Loucy (cell line): Measurements from ENCODE around the gene EP400.

Source experiments
- H2AFZ ChIP-seq: fragments of 200-600 bp; sonication (generic); 2 replicates; pipeline ENCODE4 v1.6.0; 2016; ENCODE audit warnings: antibody characterized with exemption, mild to moderate bottlenecking, low read length, moderate library complexity
- H3F3A ChIP-seq: fragments of 200-600 bp; 2 replicates; pipeline ENCODE4 v1.6.0; 2016; ENCODE audit warnings: antibody characterized with exemption, low read depth, mild to moderate bottlenecking
- H3K27me3 ChIP-seq: fragments of 200-600 bp; sonication (generic); 2 replicates; pipeline ENCODE4 v1.6.1; 2014; ENCODE audit warnings: low read length, mild to moderate bottlenecking; ENCODE audit not compliant: insufficient read depth, poor library complexity, severe bottlenecking
- H3K36me3 ChIP-seq: fragments of 200-600 bp; sonication (generic); 2 replicates; pipeline ENCODE4 v1.6.1; 2016; ENCODE audit warnings: low read length; ENCODE audit not compliant: insufficient read depth
- H3K4me1 ChIP-seq: fragments of 200-600 bp; sonication (generic); 2 replicates; pipeline ENCODE4 v1.5.1; 2014; ENCODE audit warnings: low read length, mild to moderate bottlenecking; ENCODE audit not compliant: insufficient read depth, poor library complexity, severe bottlenecking
- H3K4me2 ChIP-seq: fragments of 200-600 bp; sonication (generic); 2 replicates; pipeline ENCODE4 v1.6.0; 2014; ENCODE audit warnings: antibody characterized with exemption, low read length, low read depth, mild to moderate bottlenecking; ENCODE audit not compliant: poor library complexity, severe bottlenecking
- H3K4me3 ChIP-seq: fragments of 200-600 bp; sonication (generic); 2 replicates; pipeline ENCODE4 v1.5.1; 2014; ENCODE audit warnings: low read length, mild to moderate bottlenecking, mixed read lengths; ENCODE audit not compliant: poor library complexity, severe bottlenecking
- H3K79me2 ChIP-seq: fragments of 200-600 bp; sonication (generic); 2 replicates; pipeline ENCODE4 v1.6.1; 2014; ENCODE audit warnings: low read length; ENCODE audit not compliant: insufficient read depth
- H3K9ac ChIP-seq: fragments of 200-600 bp; sonication (generic); 2 replicates; pipeline ENCODE4 v1.6.0; 2014; ENCODE audit warnings: mild to moderate bottlenecking, low read depth, low read length, moderate library complexity; ENCODE audit not compliant: poor library complexity, severe bottlenecking
- H3K9me2 ChIP-seq: fragments of 200-600 bp; sonication (generic); replicated peaks from 2 replicates; pipeline ENCODE4 v1.6.1; 2016; ENCODE audit warnings: low read depth, low read length, mixed read lengths
- H3K9me3 ChIP-seq: fragments of 200-600 bp; sonication (generic); 2 replicates; pipeline ENCODE4 v1.6.1; 2014; ENCODE audit warnings: mild to moderate bottlenecking, antibody characterized with exemption, low read length, low read depth; ENCODE audit not compliant: insufficient read depth
- H4K20me1 ChIP-seq: fragments of 200-600 bp; sonication (generic); 2 replicates; pipeline ENCODE4 v1.6.0; 2014; ENCODE audit warnings: antibody characterized with exemption, low read length, mild to moderate bottlenecking; ENCODE audit not compliant: insufficient read depth, poor library complexity, severe bottlenecking
- CTCF ChIP-seq: fragments of 200-600 bp; sonication (generic); conservative IDR thresholded peaks from 2 replicates; pipeline ENCODE4 v1.5.1; 2014; ENCODE audit warnings: mild to moderate bottlenecking, antibody characterized with exemption, low read length
- EZH2phosphoT487 ChIP-seq: fragments of 200-600 bp; IDR thresholded peaks from 2 replicates; pipeline ENCODE4 v1.6.1; 2018; ENCODE audit warnings: antibody characterized with exemption, mild to moderate bottlenecking, moderate library complexity, borderline replicate concordance

EP400 gene

GRCh38 chr12:131941987-131942341, 7.8 kb upstream of the EP400 start:
- H3K79me2 ChIP-seq = no peaks in the 10 kb centered on the region
- no peaks in the 10 kb centered on the region for H3K9me2 ChIP-seq
- TF ChIP-seq CTCF (no peak), EZH2phosphoT487 (no peak)
- no peak overlapping the region for H3K9ac ChIP-seq
- no peaks in the 10 kb centered on the region for H3K4me1 ChIP-seq
- H4K20me1 ChIP-seq = no peaks in the 10 kb centered on the region
- no peak overlapping the region for H3K4me3 ChIP-seq
- H3F3A ChIP-seq = no peaks in the 10 kb centered on the region
- no peaks in the 10 kb centered on the region for H3K27me3 ChIP-seq
- no peak overlapping the region for H3K4me2 ChIP-seq
- H3K36me3 ChIP-seq = peaks cover 5% of the 10 kb centered on the region; the same call in 1 of the 2 replicates
- no peak overlapping the region for H2AFZ ChIP-seq
- H3K9me3 ChIP-seq = no peaks in the 10 kb centered on the region

GRCh38 chr12:131942671-131943070, 7.1 kb upstream of the EP400 start:
- Histone ChIP-seq H3K4me3 (no peak overlapping the region), H3K4me2 (no peak overlapping the region), H3K9me2 (no peaks in the 10 kb centered on the region), H3K9me3 (no peaks in the 10 kb centered on the region), H3K79me2 (no peaks in the 10 kb centered on the region), H2AFZ (no peak overlapping the region), H3K36me3 (peaks cover 5% of the 10 kb centered on the region; the same call in 1 of the 2 replicates), H3K27me3 (no peaks in the 10 kb centered on the region), H3K9ac (no peak overlapping the region), H3F3A (0 out of 2 replicates have a peak, but pooled peaks cover under 1% of the 10 kb centered on the region), H3K4me1 (peaks cover 5% of the 10 kb centered on the region), H4K20me1 (no peaks in the 10 kb centered on the region)
- TF ChIP-seq EZH2phosphoT487 (no peak), CTCF (no peak)

- H3K4me2 ChIP-seq = no peak overlapping the region
- H2AFZ ChIP-seq = no peak overlapping the region
- H3K79me2 ChIP-seq = no peaks in the 10 kb centered on the region
- peaks cover 5% of the 10 kb centered on the region; the same call in 1 of the 2 replicates for H3K36me3 ChIP-seq
- H3K27me3 ChIP-seq = no peaks in the 10 kb centered on the region
- H4K20me1 ChIP-seq = no peaks in the 10 kb centered on the region
- H3K9me3 ChIP-seq = no peaks in the 10 kb centered on the region
- TF ChIP-seq CTCF (no peak), EZH2phosphoT487 (no peak)
- H3K4me1 ChIP-seq = peaks cover 12% of the 10 kb centered on the region
- no peaks in the 10 kb centered on the region for H3K9me2 ChIP-seq
- H3F3A ChIP-seq = peaks cover 7% of the 10 kb centered on the region; the same call in 1 of the 2 replicates
- no peak overlapping the region for H3K4me3 ChIP-seq
- H3K9ac ChIP-seq = no peak overlapping the region
Observed at GRCh38 chr12:131943389-131943788, 6.4 kb upstream of the EP400 start.
